ENCODE data around the gene WDR59. TPM values are rescaled to one million over a fixed set of nuclear protein-coding genes. Genes with fewer than 3 reads are reported as not detected.
A peak's percentile ranks its signal among the peaks of the same experiment; 100 is the strongest.

Gene WDR59
- total RNA-seq, 4 donors from 2014 or later: 29.1 to 112 (median 42.6) TPM

GRCh38 chr16:74841904-74842303 lies 143.0 kb downstream of the WDR59 start:
- 56 to 68% methylated on average over 3 of the region's 3 CpGs for WGBS, 2 donors (ENCODE audit: low coverage in 1 of 2)
- DNase-seq: no peak
- TF ChIP-seq POLR2AphosphoS5 (IDR thresholded peaks at IDR 0.05) (no peak), EP300 (IDR thresholded peaks at IDR 0.05; ENCODE audit: low read depth) (no peak), POLR2A (IDR thresholded peaks at IDR 0.05) (no peak), CTCF (IDR thresholded peaks at IDR 0.05) (no peak)
- intact Hi-C loops (cut with DNase I; ENCODE audit: low total_unique reads) (no loop called here), in situ Hi-C loops (cut with MboI; ENCODE audit: low pct_ligation_motif_present in 1 of 4, low pct_unique_long_range_greater_than_20kb in 1 of 4, low sequenced_read_pairs in 3 of 4) (no loop called here)
- no peak overlapping the region for H3K4me3 ChIP-seq
- no peaks in the 10 kb centered on the region for H3K36me3 ChIP-seq
- no peak overlapping the region for H3K27ac ChIP-seq
- no peaks in the 10 kb centered on the region for H3K9me3 ChIP-seq
- no peaks in the 10 kb centered on the region for H3K27me3 ChIP-seq
- no peaks in the 10 kb centered on the region for H3K4me1 ChIP-seq

- 69 to 100% methylated on average over 1 to 2 of the region's 2 CpGs for WGBS, 2 donors (ENCODE audit: low coverage in 1 of 2)
- TF ChIP-seq POLR2AphosphoS5 (IDR thresholded peaks at IDR 0.05) (no peak), POLR2A (IDR thresholded peaks at IDR 0.05) (no peak), CTCF (IDR thresholded peaks at IDR 0.05) (no peak), EP300 (IDR thresholded peaks at IDR 0.05; ENCODE audit: low read depth) (no peak)
Measured at GRCh38 chr16:74841469-74841868, 143.5 kb downstream of the WDR59 start.

DNA sequence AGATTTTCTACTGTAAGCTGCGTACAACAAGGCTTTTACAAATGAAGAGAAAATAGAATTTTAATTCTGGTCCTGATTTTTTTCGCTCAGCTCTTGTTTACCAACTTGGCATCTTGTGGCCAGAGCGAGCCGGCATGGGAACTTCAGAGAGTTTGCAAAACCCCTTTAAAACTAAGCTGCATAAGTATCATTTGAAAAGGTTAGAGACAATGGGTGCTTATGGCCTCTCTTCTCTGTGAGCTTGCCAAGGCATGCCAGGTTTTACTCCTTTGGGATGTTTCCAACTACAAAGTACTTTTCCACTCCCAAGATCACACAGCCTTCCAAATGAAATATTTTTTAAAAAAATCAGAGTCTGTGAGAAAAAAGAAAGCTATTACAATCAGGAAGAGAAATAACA lies 147.9 kb downstream of the WDR59 start:
- in situ Hi-C loops (cut with MboI; ENCODE audit: low pct_ligation_motif_present in 1 of 4, low pct_unique_long_range_greater_than_20kb in 1 of 4, low sequenced_read_pairs in 3 of 4) (no loop called here), intact Hi-C loops (cut with DNase I; ENCODE audit: low total_unique reads) (no loop called here)
- peak overlapping the region in 1 of 4 donors; percentile 12 for H3K27ac ChIP-seq
- H3K9me3 ChIP-seq: no peaks in the 10 kb centered on the region
- no peaks in the 10 kb centered on the region for H3K36me3 ChIP-seq
- H3K27me3 ChIP-seq: no peaks in the 10 kb centered on the region
- H3K4me3 ChIP-seq: no peak overlapping the region
- TF ChIP-seq CTCF (IDR thresholded peaks at IDR 0.05) (no peak), POLR2AphosphoS5 (IDR thresholded peaks at IDR 0.05) (no peak), EP300 (IDR thresholded peaks at IDR 0.05; ENCODE audit: low read depth) (no peak), POLR2A (IDR thresholded peaks at IDR 0.05) (no peak)
- H3K4me1 ChIP-seq: no peaks in the 10 kb centered on the region
- WGBS, 2 donors (ENCODE audit: low coverage in 1 of 2): 52 to 56% methylated on average over 3 to 4 of the region's 4 CpGs
- no peak for DNase-seq

More at GRCh38 chr16:74841469-74841868, 143.5 kb downstream of the WDR59 start:
- in situ Hi-C loops (cut with MboI; ENCODE audit: low pct_ligation_motif_present in 1 of 4, low pct_unique_long_range_greater_than_20kb in 1 of 4, low sequenced_read_pairs in 3 of 4): no loop called here
- Histone ChIP-seq H3K4me3 (no peak overlapping the region), H3K36me3 (no peaks in the 10 kb centered on the region), H3K27ac (no peak overlapping the region), H3K9me3 (no peaks in the 10 kb centered on the region), H3K27me3 (no peaks in the 10 kb centered on the region), H3K4me1 (no peaks in the 10 kb centered on the region)
- intact Hi-C loops (cut with DNase I; ENCODE audit: low total_unique reads): no loop called here
- no peak for DNase-seq

DNA sequence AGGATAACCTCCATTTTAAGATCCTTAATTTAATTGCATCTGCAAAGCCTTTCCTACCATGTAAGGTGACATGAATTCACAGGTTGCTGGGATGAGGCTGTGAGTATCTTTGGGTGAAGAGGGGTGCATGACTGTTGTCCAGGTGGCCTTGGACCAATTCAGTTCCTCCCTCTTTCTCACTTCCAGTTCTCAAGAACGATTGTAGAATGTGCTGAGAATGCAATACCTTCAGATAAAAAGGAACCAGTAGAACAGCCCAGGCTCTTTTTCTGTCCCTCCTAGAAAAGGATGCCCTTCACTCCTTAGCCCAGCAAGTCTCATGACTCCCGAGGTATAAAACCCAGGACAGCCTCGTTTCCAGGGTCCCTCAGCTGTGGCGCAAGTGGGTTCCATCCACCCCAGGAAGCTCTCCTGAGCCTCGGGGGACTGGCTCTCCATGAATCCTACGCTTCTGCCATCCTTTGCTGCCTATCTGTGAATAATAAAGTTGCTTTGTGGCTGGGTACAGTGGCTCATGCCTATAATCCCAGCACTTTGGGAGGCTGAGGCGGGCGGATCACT lies 148.7 kb downstream of the WDR59 start:
- intact Hi-C loops (cut with DNase I; ENCODE audit: low total_unique reads) (no loop called here), in situ Hi-C loops (cut with MboI; ENCODE audit: low pct_ligation_motif_present in 1 of 4, low pct_unique_long_range_greater_than_20kb in 1 of 4, low sequenced_read_pairs in 3 of 4) (no loop called here)
- WGBS, 2 donors (ENCODE audit: low coverage in 1 of 2): 83% methylated on average over 8 of the region's 8 CpGs; no CpG with 5 or more reads in 1 of the 2 donors
- H3K4me3 ChIP-seq: no peak overlapping the region
- no peaks in the 10 kb centered on the region for H3K27me3 ChIP-seq
- H3K36me3 ChIP-seq: no peaks in the 10 kb centered on the region
- H3K9me3 ChIP-seq: no peaks in the 10 kb centered on the region
- TF ChIP-seq POLR2A (IDR thresholded peaks at IDR 0.05): no peak
- no peak for TF ChIP-seq CTCF (IDR thresholded peaks at IDR 0.05)
- TF ChIP-seq POLR2AphosphoS5 (IDR thresholded peaks at IDR 0.05): no peak
- TF ChIP-seq EP300 (IDR thresholded peaks at IDR 0.05; ENCODE audit: low read depth): no peak
- no peak for DNase-seq
- H3K4me1 ChIP-seq: no peaks in the 10 kb centered on the region
- no peak overlapping the region for H3K27ac ChIP-seq

Data from transverse colon (tissue), 4 donors.